ENCODE data around the gene CAST. TPM values are rescaled to one million over a fixed set of nuclear protein-coding genes. Genes with fewer than 3 reads are reported as not detected.
"Not testable (repeated sequence)": the region's sequence is repeated elsewhere in the genome, so short reads cannot be mapped to it uniquely, and the experiment has no call there.

Gene CAST
- total RNA-seq, 2 experiments from 2014 or later = 197 to 200 TPM

DNA sequence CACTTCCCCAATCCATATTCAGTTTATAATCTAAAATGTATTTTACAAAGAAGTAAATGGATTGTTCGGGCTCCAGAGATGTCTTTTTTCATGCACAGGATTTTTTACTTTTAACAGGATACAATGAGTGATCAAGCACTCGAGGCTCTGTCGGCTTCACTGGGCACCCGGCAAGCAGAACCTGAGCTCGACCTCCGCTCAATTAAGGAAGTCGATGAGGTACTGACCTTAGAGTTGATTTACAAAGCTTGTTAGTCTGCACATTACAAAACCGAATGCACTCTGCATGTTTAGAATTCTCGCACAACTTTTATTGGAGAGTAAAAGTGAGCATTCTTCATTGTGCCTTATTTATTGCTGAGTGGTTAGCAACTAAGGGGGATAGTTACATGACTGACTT lies 80.4 kb downstream of the CAST start:
- Mint-ChIP-seq H3K4me3 (no peak overlapping the region), H3K27ac (no peak overlapping the region), H3K9me3 (no peaks in the 10 kb centered on the region), H3K27me3 (no peaks in the 10 kb centered on the region), H3K36me3 (ENCODE audit: low read depth) (peaks cover 98% of the 10 kb centered on the region), H3K4me1 (ENCODE audit: low read depth) (no peaks in the 10 kb centered on the region)
- ChIA-PET CTCF (interaction anchor here (1.3 to 2.0 kb wide), 3 partner anchors 10 to 128 kb away, joined by 3 to 13 read pairs (median 3); no protein-coding TSS in a partner anchor), POLR2A (no interaction called here)
- TF ChIP-seq, protein P1, sequence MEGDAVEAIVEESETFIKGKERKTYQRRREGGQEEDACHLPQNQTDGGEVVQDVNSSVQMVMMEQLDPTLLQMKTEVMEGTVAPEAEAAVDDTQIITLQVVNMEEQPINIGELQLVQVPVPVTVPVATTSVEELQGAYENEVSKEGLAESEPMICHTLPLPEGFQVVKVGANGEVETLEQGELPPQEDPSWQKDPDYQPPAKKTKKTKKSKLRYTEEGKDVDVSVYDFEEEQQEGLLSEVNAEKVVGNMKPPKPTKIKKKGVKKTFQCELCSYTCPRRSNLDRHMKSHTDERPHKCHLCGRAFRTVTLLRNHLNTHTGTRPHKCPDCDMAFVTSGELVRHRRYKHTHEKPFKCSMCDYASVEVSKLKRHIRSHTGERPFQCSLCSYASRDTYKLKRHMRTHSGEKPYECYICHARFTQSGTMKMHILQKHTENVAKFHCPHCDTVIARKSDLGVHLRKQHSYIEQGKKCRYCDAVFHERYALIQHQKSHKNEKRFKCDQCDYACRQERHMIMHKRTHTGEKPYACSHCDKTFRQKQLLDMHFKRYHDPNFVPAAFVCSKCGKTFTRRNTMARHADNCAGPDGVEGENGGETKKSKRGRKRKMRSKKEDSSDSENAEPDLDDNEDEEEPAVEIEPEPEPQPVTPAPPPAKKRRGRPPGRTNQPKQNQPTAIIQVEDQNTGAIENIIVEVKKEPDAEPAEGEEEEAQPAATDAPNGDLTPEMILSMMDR (IDR thresholded peaks at IDR 0.05) = no peak
- no peak for ATAC-seq (ENCODE audit: poor library complexity)
- no peaks in the 10 kb centered on the region for H3K4me1 ChIP-seq (ENCODE audit: insufficient read depth, low read length)
- no peak overlapping the region for H3K27ac ChIP-seq (ENCODE audit: low read depth in 1 of 2, low read length in 2 of 2)
- intact Hi-C loops (cut with DNase I, micrococcal nuclease) = loop anchor here in 1 of 2 experiments (10.0 kb wide), 1 partner anchor 398 kb away; no protein-coding TSS in a partner anchor
- no peak overlapping the region for H3K4me3 ChIP-seq (ENCODE audit: low read length)
- no peak for DNase-seq
- H3K36me3 ChIP-seq (ENCODE audit: insufficient read depth, low read length) = peaks cover 99% of the 10 kb centered on the region
- H3K27me3 ChIP-seq (ENCODE audit: control insufficient read depth in 1 of 2, insufficient read depth in 2 of 2, low read length in 2 of 2) = no peaks in the 10 kb centered on the region
- H3K9me3 ChIP-seq (ENCODE audit: control insufficient read depth in 1 of 2, insufficient read depth in 1 of 2, low read length in 2 of 2) = no peaks in the 10 kb centered on the region

DNA sequence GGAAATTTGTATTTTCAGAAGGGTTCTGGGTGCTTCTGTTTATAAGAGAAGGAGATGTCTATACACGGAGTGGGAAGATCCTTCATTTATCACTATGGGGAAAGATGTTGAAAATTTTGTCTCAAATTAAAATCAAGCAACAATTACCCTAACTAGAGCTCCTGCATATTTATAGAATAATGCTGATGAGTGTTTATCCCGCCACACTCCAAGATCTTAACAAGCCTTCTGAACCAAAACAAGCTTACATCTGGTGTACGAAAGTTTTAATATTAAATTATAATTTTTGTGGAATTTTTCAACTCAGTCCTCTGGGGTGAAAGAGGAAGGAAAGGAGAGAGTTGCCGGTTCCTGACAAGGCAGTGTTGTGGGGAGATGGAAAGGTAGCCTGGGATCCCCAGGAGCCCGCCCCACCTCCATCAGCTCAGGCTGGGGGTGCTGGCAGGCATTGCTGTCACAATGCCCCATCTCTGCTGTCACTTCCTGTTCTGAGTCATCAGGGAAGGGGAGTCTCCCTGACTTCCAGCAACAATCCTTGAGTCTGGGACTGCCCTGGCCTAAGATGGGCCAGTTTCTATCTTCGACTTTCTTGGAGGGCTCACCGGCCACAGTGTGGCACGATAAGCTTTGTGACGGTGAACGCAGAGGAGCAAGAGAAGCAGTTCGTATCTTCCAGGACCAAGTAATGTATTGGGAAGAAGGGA lies 81.0 kb downstream of the CAST start:
- Histone ChIP-seq H3K27me3 (ENCODE audit: control insufficient read depth in 1 of 2, insufficient read depth in 2 of 2, low read length in 2 of 2) (no peaks in the 10 kb centered on the region), H3K4me3 (ENCODE audit: low read length) (no peak overlapping the region), H3K27ac (ENCODE audit: low read depth in 1 of 2, low read length in 2 of 2) (no peak overlapping the region), H3K9me3 (ENCODE audit: control insufficient read depth in 1 of 2, insufficient read depth in 1 of 2, low read length in 2 of 2) (no peaks in the 10 kb centered on the region), H3K4me1 (ENCODE audit: insufficient read depth, low read length) (no peaks in the 10 kb centered on the region), H3K36me3 (ENCODE audit: insufficient read depth, low read length) (peaks cover 99% of the 10 kb centered on the region)
- intact Hi-C loops (cut with DNase I, micrococcal nuclease) = loop anchor here in 1 of 2 experiments (10.0 kb wide), 1 partner anchor 398 kb away; no protein-coding TSS in a partner anchor
- Mint-ChIP-seq H3K4me1 (ENCODE audit: low read depth) (no peaks in the 10 kb centered on the region), H3K9me3 (no peaks in the 10 kb centered on the region), H3K27ac (no peak overlapping the region), H3K36me3 (ENCODE audit: low read depth) (peaks cover 98% of the 10 kb centered on the region), H3K4me3 (no peak overlapping the region), H3K27me3 (no peaks in the 10 kb centered on the region)
- ATAC-seq (ENCODE audit: poor library complexity) = no peak
- ChIA-PET CTCF (interaction anchor here (2.0 kb wide), 1 partner anchor 9 kb away, joined by 13 read pairs; no protein-coding TSS in a partner anchor), POLR2A (no interaction called here)
- TF ChIP-seq, protein P1 (IDR thresholded peaks at IDR 0.05) = no peak
- peak in 2 of 14 experiments; percentile 29 to 36 for DNase-seq

DNA sequence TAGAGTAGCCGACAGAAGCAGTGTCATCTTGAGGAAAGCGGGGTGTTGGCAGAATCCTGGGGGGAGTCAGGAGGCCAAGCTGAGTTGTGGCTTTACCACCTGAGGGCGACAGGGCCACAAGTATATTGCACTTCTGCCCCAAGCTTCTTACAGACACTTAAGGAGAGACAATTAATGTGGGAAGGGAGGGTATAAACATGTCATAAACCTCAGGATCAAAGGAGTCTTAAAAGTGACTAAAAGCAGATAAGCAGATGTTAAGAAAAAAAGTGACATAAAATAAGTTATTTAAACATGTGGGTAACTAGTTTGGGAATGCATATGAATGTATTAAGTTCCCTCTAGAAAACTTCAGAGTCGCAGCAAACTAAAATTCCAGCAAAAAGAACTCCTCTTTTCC lies 81.6 kb downstream of the CAST start:
- ATAC-seq (ENCODE audit: poor library complexity) (no peak), DNase-seq (no peak)
- Histone ChIP-seq H3K4me3 (ENCODE audit: low read length) (no peak overlapping the region), H3K4me1 (ENCODE audit: insufficient read depth, low read length) (no peaks in the 10 kb centered on the region), H3K9me3 (ENCODE audit: control insufficient read depth in 1 of 2, insufficient read depth in 1 of 2, low read length in 2 of 2) (no peaks in the 10 kb centered on the region), H3K27ac (ENCODE audit: low read depth in 1 of 2, low read length in 2 of 2) (no peak overlapping the region), H3K36me3 (ENCODE audit: insufficient read depth, low read length) (peaks cover 99% of the 10 kb centered on the region), H3K27me3 (ENCODE audit: control insufficient read depth in 1 of 2, insufficient read depth in 2 of 2, low read length in 2 of 2) (no peaks in the 10 kb centered on the region)
- TF ChIP-seq, protein P1 (IDR thresholded peaks at IDR 0.05) = no peak
- Mint-ChIP-seq H3K4me3 (no peak overlapping the region), H3K36me3 (ENCODE audit: low read depth) (peaks cover 98% of the 10 kb centered on the region), H3K27ac (no peak overlapping the region), H3K4me1 (ENCODE audit: low read depth) (no peaks in the 10 kb centered on the region), H3K27me3 (no peaks in the 10 kb centered on the region), H3K9me3 (no peaks in the 10 kb centered on the region)
- intact Hi-C loops (cut with DNase I, micrococcal nuclease) = loop anchor here in 1 of 2 experiments (1.0 to 10.0 kb wide), 2 partner anchors 24 to 399 kb away; no protein-coding TSS in a partner anchor
- CTCF ChIA-PET = interaction anchor here (2.0 kb wide), 1 partner anchor 8 kb away, joined by 13 read pairs; no protein-coding TSS in a partner anchor
- POLR2A ChIA-PET = no interaction called here

DNA sequence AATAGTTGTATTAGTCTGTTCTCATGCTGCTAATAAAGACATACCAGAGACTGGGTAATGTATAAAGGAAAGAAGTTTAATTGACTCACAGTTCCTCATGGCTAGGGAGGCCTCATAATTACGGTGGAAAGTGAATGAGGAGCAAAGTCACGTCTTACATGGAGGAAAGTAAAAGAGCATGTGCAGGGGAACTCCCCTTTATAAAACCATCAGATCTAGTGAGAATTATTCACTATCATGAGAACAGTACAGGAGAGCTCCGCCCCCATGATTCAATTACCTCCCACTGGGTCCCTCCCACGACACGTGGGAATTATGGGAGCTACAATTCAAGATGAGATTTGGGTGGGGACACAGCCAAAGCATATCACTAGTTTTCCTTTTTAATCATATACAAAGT lies 82.0 kb downstream of the CAST start:
- H3K27me3 Mint-ChIP-seq; H3K4me1 Mint-ChIP-seq (ENCODE audit: low read depth); POLR2A ChIA-PET; H3K9me3 ChIP-seq (ENCODE audit: control insufficient read depth in 1 of 2, insufficient read depth in 1 of 2, low read length in 2 of 2); H3K27ac Mint-ChIP-seq; ATAC-seq (ENCODE audit: poor library complexity); H3K4me3 Mint-ChIP-seq; H3K4me3 ChIP-seq (ENCODE audit: low read length); H3K4me1 ChIP-seq (ENCODE audit: insufficient read depth, low read length); H3K27me3 ChIP-seq (ENCODE audit: control insufficient read depth in 1 of 2, insufficient read depth in 2 of 2, low read length in 2 of 2); DNase-seq; H3K27ac ChIP-seq (ENCODE audit: low read depth in 1 of 2, low read length in 2 of 2); H3K9me3 Mint-ChIP-seq: not testable (repeated sequence)
- CTCF ChIA-PET = interaction anchor here (1.2 kb wide), 1 partner anchor 45 kb away, joined by 3 read pairs; no protein-coding TSS in a partner anchor
- H3K36me3 ChIP-seq (ENCODE audit: insufficient read depth, low read length) = peaks cover 99% of the 10 kb centered on the region
- peaks cover 98% of the 10 kb centered on the region for H3K36me3 Mint-ChIP-seq (ENCODE audit: low read depth)
- intact Hi-C loops (cut with DNase I, micrococcal nuclease) = loop anchor here in 1 of 2 experiments (1.0 to 10.0 kb wide), 2 partner anchors 24 to 399 kb away; no protein-coding TSS in a partner anchor

All from CD4-positive, alpha-beta T cell (primary cell).